ENCODE measurements around the gene LRRK1.

DNA sequence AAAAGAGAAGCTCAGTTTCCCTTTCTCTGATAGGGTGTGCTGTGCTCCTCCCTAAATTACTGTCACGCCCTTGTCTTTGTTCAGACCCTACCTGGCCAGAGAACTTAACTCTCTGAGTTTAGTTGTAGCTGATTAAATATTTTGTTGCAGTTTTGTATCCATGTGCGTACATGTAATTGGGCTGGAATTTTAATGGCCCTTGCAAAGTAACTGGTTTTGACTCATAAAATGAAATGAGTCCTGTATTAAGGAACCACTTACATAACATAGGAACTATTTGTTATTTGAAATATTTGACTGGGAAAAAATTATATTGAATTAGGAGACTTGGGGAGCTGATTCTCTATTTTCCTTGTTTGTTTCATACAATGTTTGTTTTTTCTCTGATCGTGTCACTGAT, 80.2 kb downstream of the LRRK1 start:
- TF ChIP-seq, protein P1, sequence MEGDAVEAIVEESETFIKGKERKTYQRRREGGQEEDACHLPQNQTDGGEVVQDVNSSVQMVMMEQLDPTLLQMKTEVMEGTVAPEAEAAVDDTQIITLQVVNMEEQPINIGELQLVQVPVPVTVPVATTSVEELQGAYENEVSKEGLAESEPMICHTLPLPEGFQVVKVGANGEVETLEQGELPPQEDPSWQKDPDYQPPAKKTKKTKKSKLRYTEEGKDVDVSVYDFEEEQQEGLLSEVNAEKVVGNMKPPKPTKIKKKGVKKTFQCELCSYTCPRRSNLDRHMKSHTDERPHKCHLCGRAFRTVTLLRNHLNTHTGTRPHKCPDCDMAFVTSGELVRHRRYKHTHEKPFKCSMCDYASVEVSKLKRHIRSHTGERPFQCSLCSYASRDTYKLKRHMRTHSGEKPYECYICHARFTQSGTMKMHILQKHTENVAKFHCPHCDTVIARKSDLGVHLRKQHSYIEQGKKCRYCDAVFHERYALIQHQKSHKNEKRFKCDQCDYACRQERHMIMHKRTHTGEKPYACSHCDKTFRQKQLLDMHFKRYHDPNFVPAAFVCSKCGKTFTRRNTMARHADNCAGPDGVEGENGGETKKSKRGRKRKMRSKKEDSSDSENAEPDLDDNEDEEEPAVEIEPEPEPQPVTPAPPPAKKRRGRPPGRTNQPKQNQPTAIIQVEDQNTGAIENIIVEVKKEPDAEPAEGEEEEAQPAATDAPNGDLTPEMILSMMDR (IDR thresholded peaks at IDR 0.05): no peak
- no peak for TF ChIP-seq POLR2A (IDR thresholded peaks at IDR 0.05)
- no peak for TF ChIP-seq EP300 (IDR thresholded peaks at IDR 0.05; ENCODE audit: low read depth)
- TF ChIP-seq POLR2AphosphoS5 (IDR thresholded peaks at IDR 0.05): no peak

Data from transverse colon (tissue), 4 donors.